ENCODE results near the gene RNF41.
"Not testable (repeated sequence)": the region's sequence is repeated elsewhere in the genome, so short reads cannot be mapped to it uniquely, and the experiment has no call there.

The RNF41 gene

DNA sequence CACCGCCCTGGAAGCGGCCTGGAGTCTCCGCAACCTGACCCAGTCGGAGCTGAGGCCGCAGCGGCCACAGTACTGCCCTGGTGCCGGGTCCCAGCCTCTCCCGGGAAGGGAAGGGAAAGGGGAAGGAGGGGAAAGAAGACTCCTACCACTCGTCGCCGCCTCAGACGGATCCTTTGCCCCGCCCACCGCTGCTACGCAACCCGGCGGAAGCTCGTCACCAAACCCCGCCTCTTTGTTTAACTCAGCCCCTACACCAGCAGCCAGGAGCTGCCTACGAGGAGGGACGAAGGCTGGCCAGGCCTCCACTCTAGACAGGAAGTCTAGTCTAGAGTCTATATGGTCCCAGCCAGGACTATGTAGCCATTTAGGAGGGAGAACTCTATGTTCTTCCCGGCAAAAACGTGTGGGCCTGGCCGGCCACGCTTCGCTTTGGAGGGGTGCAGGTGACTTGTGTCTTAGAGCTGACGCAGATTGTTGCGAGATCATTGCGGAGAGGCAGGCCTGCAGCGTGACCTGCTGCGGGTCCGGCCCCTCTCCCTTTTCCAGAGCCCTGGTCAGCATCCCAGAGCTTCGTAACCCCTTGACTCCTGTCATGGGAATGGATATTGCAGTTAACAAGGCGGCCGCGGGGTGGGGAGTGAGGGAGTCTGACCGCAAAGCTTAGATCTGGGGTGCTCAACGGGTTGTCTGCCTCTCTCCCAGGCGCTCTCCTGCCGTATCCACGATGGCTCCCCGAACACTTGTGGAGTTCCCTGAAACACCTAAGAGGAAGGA, at the start of gene RNF41:
RNF41 (minus strand) TSS at position 166 of the 774 bp plus-strand sequence. CDS start 7,875 bp downstream, outside the sequence.
- H3K27ac ChIP-seq (ENCODE audit: low read depth, low read length) = peak within 1 kb of the TSS; percentile 42; the same call in 1 of the 2 replicates
- H3K4me3 ChIP-seq (ENCODE audit: low read depth, low read length) = peak within 1 kb of the TSS; percentile 76
- H3K27me3 ChIP-seq (ENCODE audit: control insufficient read depth, insufficient read depth, low read length) = no peaks in the 10 kb centered on the region
- H3K9me3 ChIP-seq (ENCODE audit: control insufficient read depth, insufficient read depth, low read depth, low read length) = 0 out of 2 replicates have a peak, but pooled peaks cover 5% of the 10 kb centered on the region
- peaks cover 19% of the 10 kb centered on the region for H3K4me1 ChIP-seq (ENCODE audit: control insufficient read depth, insufficient read depth, low read length)
- H3K9ac ChIP-seq (ENCODE audit: low read length) = peak within 1 kb of the TSS; percentile 82
- peaks cover 7% of the 10 kb centered on the region for H3K36me3 ChIP-seq (ENCODE audit: control insufficient read depth, insufficient read depth, low read length)

DNA sequence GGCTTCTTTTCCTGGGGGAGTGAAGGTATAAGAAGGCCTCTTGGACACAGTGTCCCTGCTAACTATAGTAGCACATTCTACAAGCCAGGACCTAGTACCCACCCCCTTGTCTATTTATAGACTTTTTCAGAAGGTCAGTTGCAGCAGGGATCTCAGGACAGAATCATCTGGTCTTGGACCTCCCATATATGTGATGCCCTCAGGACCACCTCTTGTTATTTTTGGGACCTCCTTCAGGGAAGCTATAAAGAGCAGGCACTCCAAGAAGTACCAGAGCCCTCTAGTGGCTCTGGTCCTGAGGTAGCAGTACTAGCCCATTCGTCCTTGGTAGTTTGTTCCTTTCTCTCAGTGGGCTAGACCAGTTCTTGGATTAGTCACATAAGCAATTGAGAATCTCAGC, 49.3 kb upstream of the RNF41 start:
- peaks cover 8% of the 10 kb centered on the region; the same call in 1 of the 2 replicates for H3K4me1 ChIP-seq (ENCODE audit: control insufficient read depth, insufficient read depth, low read length)
- no peak overlapping the region for H3K9ac ChIP-seq (ENCODE audit: low read length)
- H3K9me3 ChIP-seq (ENCODE audit: control insufficient read depth, insufficient read depth, low read depth, low read length) = no peaks in the 10 kb centered on the region
- H3K36me3 ChIP-seq (ENCODE audit: control insufficient read depth, insufficient read depth, low read length) = peaks cover 60% of the 10 kb centered on the region
- no peaks in the 10 kb centered on the region for H3K27me3 ChIP-seq (ENCODE audit: control insufficient read depth, insufficient read depth, low read length)
- no peak overlapping the region for H3K27ac ChIP-seq (ENCODE audit: low read depth, low read length)
- no peak overlapping the region for H3K4me3 ChIP-seq (ENCODE audit: low read depth, low read length)

GRCh38 chr12:56267443-56268071, 45.8 kb upstream of the RNF41 start:
- Histone ChIP-seq H3K4me1 (ENCODE audit: control insufficient read depth, insufficient read depth, low read length) (peaks cover 8% of the 10 kb centered on the region; the same call in 1 of the 2 replicates), H3K9ac (ENCODE audit: low read length) (peak overlapping the region; percentile 70), H3K27ac (ENCODE audit: low read depth, low read length) (no peak overlapping the region)

GRCh38 chr12:56266693-56267442, 45.1 kb upstream of the RNF41 start, which contains the start of gene COQ10A:
Gene COQ10A, plus strand, starts transcription at chr12:56266942. Its CDS starts 177 bp downstream, at chr12:56267119.
- Histone ChIP-seq H3K27ac (ENCODE audit: low read depth, low read length) (peak within 1 kb of the TSS; percentile 38; the same call in 1 of the 2 replicates), H3K36me3 (ENCODE audit: control insufficient read depth, insufficient read depth, low read length) (peaks cover 26% of the 10 kb centered on the region), H3K9ac (ENCODE audit: low read length) (peak within 1 kb of the TSS; percentile 70), H3K27me3 (ENCODE audit: control insufficient read depth, insufficient read depth, low read length) (no peaks in the 10 kb centered on the region), H3K9me3 (ENCODE audit: control insufficient read depth, insufficient read depth, low read depth, low read length) (no peaks in the 10 kb centered on the region), H3K4me3 (ENCODE audit: low read depth, low read length) (peak within 1 kb of the TSS; percentile 76), H3K4me1 (ENCODE audit: control insufficient read depth, insufficient read depth, low read length) (peaks cover 8% of the 10 kb centered on the region; the same call in 1 of the 2 replicates)

More at GRCh38 chr12:56267443-56268071, 45.8 kb upstream of the RNF41 start:
- peak overlapping the region; percentile 76 for H3K4me3 ChIP-seq (ENCODE audit: low read depth, low read length)
- H3K9me3 ChIP-seq (ENCODE audit: control insufficient read depth, insufficient read depth, low read depth, low read length) = no peaks in the 10 kb centered on the region
- peaks cover 27% of the 10 kb centered on the region for H3K36me3 ChIP-seq (ENCODE audit: control insufficient read depth, insufficient read depth, low read length)
- no peaks in the 10 kb centered on the region for H3K27me3 ChIP-seq (ENCODE audit: control insufficient read depth, insufficient read depth, low read length)

GRCh38 chr12:56266068-56266692, 44.5 kb upstream of the RNF41 start:
- not testable (repeated sequence) for H3K27ac ChIP-seq (ENCODE audit: low read depth, low read length); H3K9me3 ChIP-seq (ENCODE audit: control insufficient read depth, insufficient read depth, low read depth, low read length); H3K4me1 ChIP-seq (ENCODE audit: control insufficient read depth, insufficient read depth, low read length); H3K27me3 ChIP-seq (ENCODE audit: control insufficient read depth, insufficient read depth, low read length)
- H3K9ac ChIP-seq (ENCODE audit: low read length) = peak overlapping the region; percentile 70
- peak overlapping the region; percentile 76 for H3K4me3 ChIP-seq (ENCODE audit: low read depth, low read length)
- peaks cover 21% of the 10 kb centered on the region for H3K36me3 ChIP-seq (ENCODE audit: control insufficient read depth, insufficient read depth, low read length)

DNA sequence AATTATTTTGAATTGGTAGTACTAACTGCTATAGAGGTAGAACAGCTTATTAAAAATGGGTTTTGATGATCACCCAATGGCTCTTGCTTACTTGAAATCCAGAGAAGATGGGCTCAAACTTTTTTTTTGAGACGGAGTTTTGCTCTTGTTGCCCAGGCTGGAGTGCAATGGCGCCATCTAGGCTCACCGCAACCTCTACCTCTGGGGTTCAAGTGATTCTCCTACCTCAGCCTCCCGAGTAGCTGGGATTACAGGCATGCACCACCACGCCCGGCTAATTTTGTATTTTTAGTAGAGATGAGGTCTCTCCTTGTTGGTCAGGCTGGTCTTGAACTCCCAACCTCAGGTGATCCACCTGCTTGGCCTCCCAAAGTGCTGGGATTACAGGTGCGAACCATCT, 41.2 kb upstream of the RNF41 start:
- not testable (repeated sequence) for H3K4me3 ChIP-seq (ENCODE audit: low read depth, low read length); H3K27me3 ChIP-seq (ENCODE audit: control insufficient read depth, insufficient read depth, low read length); H3K36me3 ChIP-seq (ENCODE audit: control insufficient read depth, insufficient read depth, low read length); H3K9ac ChIP-seq (ENCODE audit: low read length); H3K9me3 ChIP-seq (ENCODE audit: control insufficient read depth, insufficient read depth, low read depth, low read length); H3K27ac ChIP-seq (ENCODE audit: low read depth, low read length)
- H3K4me1 ChIP-seq (ENCODE audit: control insufficient read depth, insufficient read depth, low read length) = peaks cover 12% of the 10 kb centered on the region

GRCh38 chr12:56261503-56262232, 39.9 kb upstream of the RNF41 start:
- Histone ChIP-seq H3K4me3 (ENCODE audit: low read depth, low read length) (no peak overlapping the region), H3K36me3 (ENCODE audit: control insufficient read depth, insufficient read depth, low read length) (no peaks in the 10 kb centered on the region; the same call in 1 of the 2 replicates), H3K27me3 (ENCODE audit: control insufficient read depth, insufficient read depth, low read length) (no peaks in the 10 kb centered on the region), H3K9ac (ENCODE audit: low read length) (no peak overlapping the region), H3K27ac (ENCODE audit: low read depth, low read length) (no peak overlapping the region), H3K4me1 (ENCODE audit: control insufficient read depth, insufficient read depth, low read length) (peaks cover 14% of the 10 kb centered on the region), H3K9me3 (ENCODE audit: control insufficient read depth, insufficient read depth, low read depth, low read length) (no peaks in the 10 kb centered on the region)

GRCh38 chr12:56260921-56261320, 39.2 kb upstream of the RNF41 start:
- Histone ChIP-seq H3K4me1 (ENCODE audit: control insufficient read depth, insufficient read depth, low read length) (peaks cover 17% of the 10 kb centered on the region), H3K27ac (ENCODE audit: low read depth, low read length) (no peak overlapping the region), H3K4me3 (ENCODE audit: low read depth, low read length) (no peak overlapping the region), H3K9me3 (ENCODE audit: control insufficient read depth, insufficient read depth, low read depth, low read length) (no peaks in the 10 kb centered on the region), H3K9ac (ENCODE audit: low read length) (no peak overlapping the region), H3K36me3 (ENCODE audit: control insufficient read depth, insufficient read depth, low read length) (peaks cover 5% of the 10 kb centered on the region), H3K27me3 (ENCODE audit: control insufficient read depth, insufficient read depth, low read length) (no peaks in the 10 kb centered on the region)

- Histone ChIP-seq H3K27me3 (ENCODE audit: control insufficient read depth, insufficient read depth, low read length) (no peaks in the 10 kb centered on the region), H3K27ac (ENCODE audit: low read depth, low read length) (no peak overlapping the region), H3K36me3 (ENCODE audit: control insufficient read depth, insufficient read depth, low read length) (peaks cover 11% of the 10 kb centered on the region), H3K4me3 (ENCODE audit: low read depth, low read length) (no peak overlapping the region), H3K9ac (ENCODE audit: low read length) (no peak overlapping the region), H3K9me3 (ENCODE audit: control insufficient read depth, insufficient read depth, low read depth, low read length) (no peaks in the 10 kb centered on the region), H3K4me1 (ENCODE audit: control insufficient read depth, insufficient read depth, low read length) (peaks cover 17% of the 10 kb centered on the region)
These were observed 38.7 kb upstream of the RNF41 start for GRCh38 chr12:56260380-56260779.

GRCh38 chr12:56258820-56259183, 37.1 kb upstream of the RNF41 start:
- 0 out of 2 replicates have a peak overlapping the region, but pooled peaks have one; percentile 73 for H3K27ac ChIP-seq (ENCODE audit: low read depth, low read length)
- H3K9ac ChIP-seq (ENCODE audit: low read length) = peak overlapping the region; percentile 76
- H3K9me3 ChIP-seq (ENCODE audit: control insufficient read depth, insufficient read depth, low read depth, low read length) = no peaks in the 10 kb centered on the region
- H3K4me3 ChIP-seq (ENCODE audit: low read depth, low read length) = peak overlapping the region; percentile 99
- H3K27me3 ChIP-seq (ENCODE audit: control insufficient read depth, insufficient read depth, low read length) = no peaks in the 10 kb centered on the region
- peaks cover 25% of the 10 kb centered on the region for H3K36me3 ChIP-seq (ENCODE audit: control insufficient read depth, insufficient read depth, low read length)
- H3K4me1 ChIP-seq (ENCODE audit: control insufficient read depth, insufficient read depth, low read length) = peaks cover 17% of the 10 kb centered on the region

All from HUES6 (cell line).